DND-41 (cell line): ENCODE results near the gene FBN3.

Experiments used
- ATAC-seq: fragments of 200-7000 bp; cut with Tn5 transposase; 3 replicates; pipeline ENCODE4 v1.9.1; 2021; ENCODE audit warnings: low read depth; ENCODE audit not compliant: insufficient read depth
- DNase-seq: peaks from one replicate; pipeline ENCODE4 v3.0.0-alpha.2; 2020
- H2AFZ ChIP-seq: 2 replicates; pipeline ENCODE4 v1.6.0; 2012; ENCODE audit warnings: low read depth, low read length
- H3K27ac ChIP-seq: 2 replicates; pipeline ENCODE4 v1.5.1; 2012; ENCODE audit warnings: low read length, inconsistent platforms
- H3K27me3 ChIP-seq: fragments of 200-600 bp; sonication (generic); 2 replicates; pipeline ENCODE4 v1.6.0; 2012; ENCODE audit warnings: low read length, mild to moderate bottlenecking, inconsistent platforms; ENCODE audit not compliant: insufficient read depth, poor library complexity
- H3K36me3 ChIP-seq: 2 replicates; pipeline ENCODE4 v1.5.1; 2012; ENCODE audit warnings: low read length, inconsistent platforms; ENCODE audit not compliant: insufficient read depth
- H3K4me1 ChIP-seq: 2 replicates; pipeline ENCODE4 v1.5.1; 2012; ENCODE audit warnings: mild to moderate bottlenecking, low read length; ENCODE audit not compliant: insufficient read depth
- H3K4me2 ChIP-seq: 2 replicates; pipeline ENCODE4 v1.6.0; 2012; ENCODE audit warnings: mild to moderate bottlenecking, moderate library complexity, low read length, inconsistent platforms; ENCODE audit not compliant: insufficient read depth
- H3K4me3 ChIP-seq, 2 experiments: fragments of 200-600 bp in 1 of 2; shearing (Covaris generic) in 1 of 2; 2 replicates each; pipeline ENCODE4 v1.5.1; 2012 to 2016; ENCODE audit warnings: inconsistent platforms in 2 of 2, low read length in 2 of 2, mild to moderate bottlenecking in 2 of 2, low read depth in 1 of 2, moderate library complexity in 1 of 2
- H3K79me2 ChIP-seq: 2 replicates; pipeline ENCODE4 v1.6.0; 2012; ENCODE audit warnings: low read length, inconsistent platforms; ENCODE audit not compliant: insufficient read depth
- H3K9ac ChIP-seq: 2 replicates; pipeline ENCODE4 v1.6.0; 2012; ENCODE audit warnings: low read depth, mild to moderate bottlenecking, inconsistent platforms, low read length, moderate library complexity
- H3K9me3 ChIP-seq: 2 replicates; pipeline ENCODE4 v1.5.1; 2012; ENCODE audit warnings: low read length, moderate library complexity, mild to moderate bottlenecking, inconsistent platforms; ENCODE audit not compliant: insufficient read depth, severe bottlenecking
- H4K20me1 ChIP-seq: 2 replicates; pipeline ENCODE4 v1.6.0; 2012; ENCODE audit warnings: low read length; ENCODE audit not compliant: insufficient read depth
- CTCF ChIP-seq: IDR thresholded peaks from 2 replicates; pipeline ENCODE4 v1.5.1; 2012; ENCODE audit warnings: borderline replicate concordance, low read length, moderate library complexity, mild to moderate bottlenecking; ENCODE audit not compliant: poor library complexity, severe bottlenecking; ENCODE audit errors: extremely low read depth
- EZH2 ChIP-seq: IDR thresholded peaks from 3 replicates; pipeline ENCODE4 v1.6.1; 2012; ENCODE audit warnings: borderline replicate concordance, low read depth, mild to moderate bottlenecking, moderate library complexity, low read length, inconsistent platforms; ENCODE audit not compliant: severe bottlenecking

The FBN3 gene

DNA sequence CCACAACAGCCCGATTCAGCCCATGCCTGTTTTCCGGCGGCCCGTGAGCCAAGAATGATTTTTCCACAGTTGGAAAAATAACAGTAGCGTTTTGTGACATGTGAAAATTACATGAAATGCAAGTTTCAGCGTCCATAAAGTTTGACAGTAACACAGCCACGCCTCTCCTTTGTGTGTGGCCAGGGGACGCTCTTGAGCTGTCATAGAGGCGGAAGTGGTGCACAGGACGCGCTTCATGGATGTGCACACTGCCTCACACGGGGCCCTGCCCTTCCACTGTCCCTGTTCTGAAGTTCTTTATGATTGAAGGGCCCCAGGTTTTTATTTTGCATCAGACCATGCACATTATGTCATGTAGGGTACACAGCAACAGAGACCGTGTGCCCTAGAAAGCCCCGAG is 131.6 kb downstream of the FBN3 start:
- Histone ChIP-seq H3K4me1 (no peaks in the 10 kb centered on the region), H3K4me3 (no peak overlapping the region), H2AFZ (no peak overlapping the region), H3K36me3 (no peaks in the 10 kb centered on the region), H3K27ac (no peak overlapping the region), H4K20me1 (no peaks in the 10 kb centered on the region), H3K79me2 (no peaks in the 10 kb centered on the region), H3K9ac (no peak overlapping the region), H3K9me3 (no peaks in the 10 kb centered on the region), H3K27me3 (no peaks in the 10 kb centered on the region), H3K4me2 (no peak overlapping the region)
- ATAC-seq: no peak
- no peak for DNase-seq
- TF ChIP-seq CTCF: peak; percentile 12
- no peak for TF ChIP-seq EZH2
